ENCODE measurements around the gene ASCC1. TPM values are rescaled to one million over a fixed set of nuclear protein-coding genes. Genes with fewer than 3 reads are reported as not detected.

The ASCC1 gene
- total RNA-seq, 4 donors from 2014 or later, result 23.5 to 37.8 (median 29.8) TPM

- H3K27ac ChIP-seq (replicated peaks in 1 of 4), result no peak overlapping the region
Observed at GRCh38 chr10:72061491-72061890, 154.6 kb downstream of the ASCC1 start.

DNA sequence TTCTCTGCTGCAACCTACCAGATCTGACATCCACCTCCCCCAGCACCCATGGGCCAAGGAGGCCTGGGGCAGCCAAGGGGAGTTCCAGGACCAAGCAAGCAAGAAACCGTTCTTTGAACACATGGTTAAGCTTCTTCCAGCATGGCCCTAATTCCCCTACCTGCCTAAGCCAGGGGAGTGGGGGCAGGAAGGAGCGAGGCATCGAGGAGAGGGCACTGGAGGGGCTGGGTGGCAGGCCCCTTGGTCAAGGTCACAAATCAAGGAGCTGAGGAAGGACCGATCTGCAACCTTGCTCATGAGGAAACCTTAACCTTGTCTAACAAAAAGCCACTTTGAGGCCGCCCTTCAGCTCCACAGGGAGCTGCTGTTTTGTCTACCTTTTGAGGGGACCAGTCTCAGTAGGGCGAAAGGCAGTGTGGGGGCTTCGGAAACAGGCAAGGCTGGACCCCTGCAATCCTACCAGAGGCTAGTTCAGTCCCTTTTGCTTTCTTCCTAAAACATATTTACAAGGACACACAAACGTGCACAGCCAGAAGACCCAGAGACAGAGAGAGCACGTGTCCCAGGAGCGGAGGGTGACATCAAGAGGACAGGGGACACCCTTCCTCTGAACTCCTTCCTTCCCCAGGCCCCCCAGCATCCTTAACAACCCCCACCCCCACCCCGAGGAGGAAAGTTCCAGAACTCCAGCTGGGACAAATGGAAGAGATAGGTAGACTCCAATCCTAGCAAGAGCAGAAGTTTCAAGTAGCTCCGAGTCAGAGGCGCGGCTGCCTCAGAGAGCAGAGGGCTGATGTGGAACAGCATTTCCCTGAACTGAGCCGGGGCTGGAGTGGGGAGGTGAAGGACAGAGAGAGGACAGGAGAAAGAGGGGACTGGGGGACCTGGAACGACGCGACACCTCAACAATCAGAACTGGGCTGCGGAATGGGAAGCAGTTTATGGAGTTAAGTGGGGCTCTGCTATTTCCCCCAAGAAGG, 155.9 kb downstream of the ASCC1 start:
- H3K4me3 ChIP-seq, result no peak overlapping the region
- no peak overlapping the region for H3K27ac ChIP-seq (replicated peaks in 1 of 4)
- intact Hi-C loops (cut with DNase I), result no loop called here
- 84% methylated on average over 19 of the region's 19 CpGs for WGBS
- H3K27me3 ChIP-seq, result peaks cover 0 to 9% (median 0%) of the 10 kb centered on the region in 4 donors
- no peaks in the 10 kb centered on the region for H3K9me3 ChIP-seq
- H3K4me1 ChIP-seq, result no peaks in the 10 kb centered on the region
- no peak for TF ChIP-seq POLR2A (IDR thresholded peaks at IDR 0.05; ENCODE audit: low read depth)
- no peak for TF ChIP-seq EP300 (IDR thresholded peaks at IDR 0.05)
- TF ChIP-seq, protein P1, sequence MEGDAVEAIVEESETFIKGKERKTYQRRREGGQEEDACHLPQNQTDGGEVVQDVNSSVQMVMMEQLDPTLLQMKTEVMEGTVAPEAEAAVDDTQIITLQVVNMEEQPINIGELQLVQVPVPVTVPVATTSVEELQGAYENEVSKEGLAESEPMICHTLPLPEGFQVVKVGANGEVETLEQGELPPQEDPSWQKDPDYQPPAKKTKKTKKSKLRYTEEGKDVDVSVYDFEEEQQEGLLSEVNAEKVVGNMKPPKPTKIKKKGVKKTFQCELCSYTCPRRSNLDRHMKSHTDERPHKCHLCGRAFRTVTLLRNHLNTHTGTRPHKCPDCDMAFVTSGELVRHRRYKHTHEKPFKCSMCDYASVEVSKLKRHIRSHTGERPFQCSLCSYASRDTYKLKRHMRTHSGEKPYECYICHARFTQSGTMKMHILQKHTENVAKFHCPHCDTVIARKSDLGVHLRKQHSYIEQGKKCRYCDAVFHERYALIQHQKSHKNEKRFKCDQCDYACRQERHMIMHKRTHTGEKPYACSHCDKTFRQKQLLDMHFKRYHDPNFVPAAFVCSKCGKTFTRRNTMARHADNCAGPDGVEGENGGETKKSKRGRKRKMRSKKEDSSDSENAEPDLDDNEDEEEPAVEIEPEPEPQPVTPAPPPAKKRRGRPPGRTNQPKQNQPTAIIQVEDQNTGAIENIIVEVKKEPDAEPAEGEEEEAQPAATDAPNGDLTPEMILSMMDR (IDR thresholded peaks at IDR 0.05), result no peak
- no peak for TF ChIP-seq POLR2AphosphoS5 (IDR thresholded peaks at IDR 0.05)
- no peaks in the 10 kb centered on the region for H3K36me3 ChIP-seq
- no peak for DNase-seq (ENCODE audit: extremely low spot score)

More at GRCh38 chr10:72061491-72061890, 154.6 kb downstream of the ASCC1 start:
- intact Hi-C loops (cut with DNase I), result no loop called here
- WGBS, result 81% methylated on average over 4 of the region's 5 CpGs
- H3K36me3 ChIP-seq, result no peaks in the 10 kb centered on the region
- peaks cover 0 to 9% (median 0%) of the 10 kb centered on the region in 4 donors for H3K27me3 ChIP-seq
- no peaks in the 10 kb centered on the region for H3K9me3 ChIP-seq
- DNase-seq (ENCODE audit: extremely low spot score), result no peak
- TF ChIP-seq POLR2AphosphoS5 (IDR thresholded peaks at IDR 0.05) (no peak), POLR2A (IDR thresholded peaks at IDR 0.05; ENCODE audit: low read depth) (no peak), EP300 (IDR thresholded peaks at IDR 0.05) (no peak)
- TF ChIP-seq, protein P1 (IDR thresholded peaks at IDR 0.05), result no peak
- no peak overlapping the region for H3K4me3 ChIP-seq
- no peaks in the 10 kb centered on the region for H3K4me1 ChIP-seq

DNA sequence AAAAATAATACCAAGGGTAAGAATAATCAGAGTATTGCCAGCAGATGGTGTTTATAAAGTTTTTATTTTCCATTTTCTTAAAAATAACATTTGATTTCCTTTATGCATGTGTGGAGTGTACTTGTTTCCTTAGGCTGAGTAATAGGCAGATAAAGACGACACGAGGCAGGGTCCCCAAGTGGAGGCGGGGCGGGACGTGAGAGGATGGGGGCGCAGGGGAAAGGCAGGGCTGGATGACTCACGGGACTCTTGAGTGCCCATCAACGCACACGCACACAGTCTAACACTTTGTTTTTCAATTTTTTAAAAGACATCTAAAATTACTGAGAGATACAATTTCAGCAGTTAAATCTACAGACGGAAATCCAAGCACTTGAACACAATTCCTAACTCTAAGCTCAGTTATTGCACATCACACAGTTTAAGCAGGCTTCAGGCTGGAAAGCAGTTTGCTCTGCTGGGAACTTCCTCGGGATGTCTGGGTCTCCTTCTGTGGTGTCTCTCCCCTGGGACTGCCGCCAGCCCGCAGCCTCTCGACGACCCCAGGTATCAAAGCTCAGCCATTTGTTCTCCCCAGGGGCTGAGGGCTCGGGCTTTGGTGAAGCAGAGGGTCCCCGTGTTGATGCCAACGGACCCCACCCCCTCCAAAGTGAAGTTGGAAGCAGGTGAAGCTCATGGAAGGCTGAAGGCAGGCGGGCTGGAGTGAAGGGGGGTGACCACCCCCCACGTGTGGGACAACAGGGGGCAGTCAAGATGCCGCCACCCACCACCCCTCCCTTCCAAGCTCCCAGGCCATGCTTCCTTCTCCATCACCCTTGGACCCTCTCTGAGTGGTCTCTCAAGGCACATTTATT, 156.9 kb downstream of the ASCC1 start:
- Histone ChIP-seq H3K27ac (replicated peaks in 1 of 4) (no peak overlapping the region), H3K9me3 (no peaks in the 10 kb centered on the region), H3K27me3 (peaks cover 0 to 9% (median 0%) of the 10 kb centered on the region in 4 donors), H3K4me1 (no peaks in the 10 kb centered on the region), H3K36me3 (no peaks in the 10 kb centered on the region), H3K4me3 (no peak overlapping the region)
- TF ChIP-seq POLR2A (IDR thresholded peaks at IDR 0.05; ENCODE audit: low read depth) (no peak), EP300 (IDR thresholded peaks at IDR 0.05) (no peak), POLR2AphosphoS5 (IDR thresholded peaks at IDR 0.05) (no peak)
- TF ChIP-seq, protein P1 (IDR thresholded peaks at IDR 0.05), result no peak
- WGBS, result 56% methylated on average over 19 of the region's 21 CpGs
- DNase-seq (ENCODE audit: extremely low spot score), result no peak
- intact Hi-C loops (cut with DNase I), result no loop called here

- no peaks in the 10 kb centered on the region for H3K9me3 ChIP-seq
- no peak overlapping the region for H3K4me3 ChIP-seq
- no peak for TF ChIP-seq POLR2AphosphoS5 (IDR thresholded peaks at IDR 0.05)
- TF ChIP-seq, protein P1 (IDR thresholded peaks at IDR 0.05), result no peak
- no peak for TF ChIP-seq EP300 (IDR thresholded peaks at IDR 0.05)
- TF ChIP-seq POLR2A (IDR thresholded peaks at IDR 0.05; ENCODE audit: low read depth), result no peak
- intact Hi-C loops (cut with DNase I), result no loop called here
- H3K27ac ChIP-seq (replicated peaks in 1 of 4), result no peak overlapping the region
- no peak for DNase-seq (ENCODE audit: extremely low spot score)
- H3K36me3 ChIP-seq, result no peaks in the 10 kb centered on the region
- H3K4me1 ChIP-seq, result no peaks in the 10 kb centered on the region
- WGBS, result 91% methylated on average over 12 of the region's 12 CpGs
- H3K27me3 ChIP-seq, result peaks cover 0 to 9% (median 0%) of the 10 kb centered on the region in 4 donors
Observed at GRCh38 chr10:72058347-72058898, 157.7 kb downstream of the ASCC1 start.

Measured in esophagus muscularis mucosa (tissue), 4 donors.